Activated naive CD4-positive, alpha-beta T cell treated with anti-CD3 and anti-CD28 coated beads, Interleukin-2, amount 50 U/mL, for 24 hours (primary cell): ENCODE data around the gene CPT2.
A peak's percentile ranks its signal among the peaks of the same experiment; 100 is the strongest.

Experiments used
- H3K27ac Mint-ChIP-seq: one replicate; pipeline ENCODE4 v1.8.0; 2021; ENCODE audit warnings: mild to moderate bottlenecking, mixed read lengths
- H3K27me3 Mint-ChIP-seq: one replicate; pipeline ENCODE4 v1.8.0; 2021; ENCODE audit warnings: mixed read lengths
- H3K36me3 Mint-ChIP-seq: one replicate; pipeline ENCODE4 v1.8.0; 2021; ENCODE audit warnings: mixed read lengths
- H3K4me1 Mint-ChIP-seq: one replicate; pipeline ENCODE4 v1.8.0; 2021; ENCODE audit warnings: mixed read lengths
- H3K4me3 Mint-ChIP-seq: one replicate; pipeline ENCODE4 v1.8.0; 2021; ENCODE audit warnings: mild to moderate bottlenecking, mixed read lengths
- H3K9me3 Mint-ChIP-seq: one replicate; pipeline ENCODE4 v1.8.0; 2021; ENCODE audit warnings: mixed read lengths

CPT2 gene

DNA sequence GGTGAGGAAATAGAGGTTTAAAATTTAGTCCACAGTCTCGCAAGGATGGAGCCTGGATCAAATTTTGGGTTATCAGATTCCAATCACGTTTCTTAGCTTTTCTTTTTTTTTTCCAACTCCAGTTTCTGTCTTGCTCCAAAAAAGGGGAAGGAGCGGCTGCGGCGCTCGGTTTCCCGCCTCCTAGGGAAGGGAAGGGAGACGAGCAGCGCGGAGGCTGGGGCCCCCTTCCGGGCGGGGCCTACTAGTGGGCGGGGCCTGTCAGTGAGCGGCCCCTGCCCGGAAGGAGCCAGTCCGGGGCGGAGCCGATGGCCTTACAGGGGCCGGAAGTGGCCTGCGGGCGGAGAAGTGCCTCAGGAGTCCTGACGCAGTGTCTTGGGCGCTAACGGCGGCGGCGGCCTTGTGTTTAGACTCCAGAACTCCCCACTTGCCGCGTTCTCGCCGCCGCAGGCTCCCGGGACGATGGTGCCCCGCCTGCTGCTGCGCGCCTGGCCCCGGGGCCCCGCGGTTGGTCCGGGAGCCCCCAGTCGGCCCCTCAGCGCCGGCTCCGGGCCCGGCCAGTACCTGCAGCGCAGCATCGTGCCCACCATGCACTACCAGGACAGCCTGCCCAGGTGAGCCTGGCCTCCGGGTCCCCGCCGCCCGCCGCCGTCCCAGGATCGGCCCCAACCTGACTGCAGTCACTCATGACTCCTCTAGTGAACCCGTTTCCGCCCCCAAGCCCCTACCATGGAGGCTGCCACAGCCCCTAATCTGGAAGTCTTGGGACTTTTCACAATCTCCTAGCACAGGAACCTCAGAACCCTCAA lies at the start of gene CPT2:
CPT2 (plus strand) TSS at position 340 of the 806 bp plus-strand sequence; CDS start at position 460, 120 bp downstream.
- Mint-ChIP-seq H3K27me3 (no peaks in the 10 kb centered on the region), H3K27ac (peak within 1 kb of the TSS; percentile 96), H3K4me1 (peaks cover 36% of the 10 kb centered on the region), H3K36me3 (peaks cover 2% of the 10 kb centered on the region), H3K4me3 (peak within 1 kb of the TSS; percentile 98), H3K9me3 (no peaks in the 10 kb centered on the region)

DNA sequence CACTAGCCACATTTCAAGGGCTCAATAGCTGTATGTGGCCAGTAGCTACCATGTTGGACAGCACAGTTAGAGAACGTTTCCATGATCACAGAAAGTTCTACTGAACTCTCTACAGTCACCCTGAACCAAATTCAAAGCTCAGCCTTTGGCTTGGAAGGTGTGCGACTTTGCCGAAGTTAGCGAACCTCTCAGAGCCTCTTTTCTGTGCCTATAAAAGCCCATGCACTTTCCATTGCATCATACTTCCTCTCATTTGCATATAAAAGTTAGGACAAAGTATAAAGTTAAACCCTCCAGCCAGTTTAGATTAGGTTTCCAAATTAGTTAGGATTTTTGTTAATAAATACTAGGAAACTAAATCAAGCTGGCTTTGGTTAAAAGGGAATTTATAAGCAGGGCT lies 49.5 kb upstream of the CPT2 start:
- H3K9me3 Mint-ChIP-seq: no peaks in the 10 kb centered on the region
- no peaks in the 10 kb centered on the region for H3K36me3 Mint-ChIP-seq
- no peak overlapping the region for H3K27ac Mint-ChIP-seq
- H3K4me1 Mint-ChIP-seq: no peaks in the 10 kb centered on the region
- H3K4me3 Mint-ChIP-seq: no peak overlapping the region
- H3K27me3 Mint-ChIP-seq: no peaks in the 10 kb centered on the region

DNA sequence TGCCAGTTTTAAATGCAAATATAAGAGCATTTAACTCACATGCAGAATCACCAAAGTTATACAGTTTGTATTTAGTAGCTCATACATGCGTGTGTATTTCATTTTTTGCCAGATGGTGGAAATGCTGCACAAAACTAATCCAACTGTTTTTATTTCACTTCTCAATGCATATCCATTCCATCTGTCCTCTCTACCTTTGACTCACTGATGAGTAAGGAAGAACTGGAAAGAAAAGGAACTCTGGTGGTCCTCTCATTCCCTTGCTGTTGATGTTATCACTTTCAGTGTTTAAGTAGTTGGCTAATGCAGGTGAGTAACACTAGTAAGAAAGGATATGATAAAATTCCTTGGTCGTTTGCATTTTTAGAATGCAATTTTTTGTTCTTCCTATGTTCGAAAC lies 48.5 kb upstream of the CPT2 start:
- Mint-ChIP-seq H3K36me3 (no peaks in the 10 kb centered on the region), H3K27me3 (no peaks in the 10 kb centered on the region), H3K9me3 (no peaks in the 10 kb centered on the region), H3K4me3 (no peak overlapping the region), H3K4me1 (no peaks in the 10 kb centered on the region), H3K27ac (no peak overlapping the region)

DNA sequence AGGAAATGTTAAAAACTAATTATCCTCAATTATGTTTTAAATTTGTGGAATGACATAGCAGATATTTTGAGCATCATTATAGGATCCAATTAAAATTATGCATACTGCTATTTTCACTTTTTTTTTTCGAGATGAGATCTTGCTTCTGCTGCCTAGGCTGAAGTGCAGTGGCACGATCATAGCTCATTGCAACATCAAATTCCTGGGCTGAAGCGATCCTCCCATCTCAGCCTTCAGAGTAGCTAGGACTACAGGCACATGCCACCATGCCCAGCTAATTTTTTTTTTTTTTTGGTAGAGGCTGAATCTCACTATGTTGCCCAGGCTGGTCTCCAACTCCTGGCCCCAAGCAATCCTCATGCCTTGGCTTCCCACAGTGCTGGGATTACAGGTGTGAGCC lies 42.9 kb upstream of the CPT2 start:
- Mint-ChIP-seq H3K36me3 (no peaks in the 10 kb centered on the region), H3K27ac (no peak overlapping the region), H3K4me3 (no peak overlapping the region), H3K4me1 (no peaks in the 10 kb centered on the region), H3K9me3 (no peaks in the 10 kb centered on the region), H3K27me3 (no peaks in the 10 kb centered on the region)

DNA sequence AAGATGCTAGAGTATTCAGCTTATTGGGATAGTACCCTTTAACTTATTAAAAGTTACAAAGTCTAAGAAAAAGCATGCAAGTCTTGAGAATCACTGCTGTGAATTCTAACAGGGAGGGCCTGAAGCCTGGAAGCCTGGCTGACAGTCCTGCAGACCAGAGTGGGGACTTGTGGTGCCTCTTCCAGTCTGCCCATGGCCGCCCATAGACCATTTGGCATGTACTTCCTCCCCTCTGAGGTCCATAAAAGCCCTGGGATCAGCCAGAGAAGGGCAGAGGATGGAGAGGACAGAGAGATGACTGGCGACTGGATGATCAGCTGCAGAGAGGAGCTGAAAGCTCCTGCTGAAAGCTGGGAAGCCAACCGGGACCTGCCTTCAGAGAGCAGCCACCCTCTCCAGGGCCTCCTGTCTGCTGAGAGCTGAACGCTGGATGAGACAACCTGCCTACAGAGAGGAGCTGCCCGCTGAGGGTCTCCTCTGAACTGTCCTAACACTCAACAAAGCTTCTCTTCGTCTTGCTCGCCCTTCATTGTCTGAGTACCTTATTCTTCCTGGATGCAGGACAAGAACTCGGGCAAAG lies 41.7 kb upstream of the CPT2 start:
- Mint-ChIP-seq H3K9me3 (no peaks in the 10 kb centered on the region), H3K27ac (no peak overlapping the region), H3K4me1 (no peaks in the 10 kb centered on the region), H3K36me3 (no peaks in the 10 kb centered on the region), H3K4me3 (no peak overlapping the region), H3K27me3 (no peaks in the 10 kb centered on the region)

DNA sequence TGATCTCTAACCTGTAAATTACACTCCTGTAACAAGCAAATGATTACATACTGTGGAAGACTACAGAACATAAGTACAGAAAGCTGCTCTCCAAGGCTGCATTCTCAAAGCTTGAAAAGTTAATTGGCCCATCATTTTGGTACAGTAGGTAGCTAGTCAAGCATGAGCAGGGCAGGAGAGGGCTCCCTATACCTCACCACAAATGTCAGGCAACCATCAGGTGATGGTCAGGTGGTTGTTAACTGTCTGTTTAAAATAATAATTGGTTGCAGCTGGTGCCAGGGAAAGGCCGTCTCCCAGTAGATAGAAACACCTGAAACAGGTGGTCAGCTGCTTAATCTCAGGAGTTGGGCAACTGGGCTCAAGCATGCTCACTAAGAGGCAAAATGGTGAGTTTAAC lies 41.1 kb upstream of the CPT2 start:
- Mint-ChIP-seq H3K27ac (no peak overlapping the region), H3K9me3 (no peaks in the 10 kb centered on the region), H3K27me3 (no peaks in the 10 kb centered on the region), H3K36me3 (no peaks in the 10 kb centered on the region), H3K4me3 (no peak overlapping the region), H3K4me1 (no peaks in the 10 kb centered on the region)

DNA sequence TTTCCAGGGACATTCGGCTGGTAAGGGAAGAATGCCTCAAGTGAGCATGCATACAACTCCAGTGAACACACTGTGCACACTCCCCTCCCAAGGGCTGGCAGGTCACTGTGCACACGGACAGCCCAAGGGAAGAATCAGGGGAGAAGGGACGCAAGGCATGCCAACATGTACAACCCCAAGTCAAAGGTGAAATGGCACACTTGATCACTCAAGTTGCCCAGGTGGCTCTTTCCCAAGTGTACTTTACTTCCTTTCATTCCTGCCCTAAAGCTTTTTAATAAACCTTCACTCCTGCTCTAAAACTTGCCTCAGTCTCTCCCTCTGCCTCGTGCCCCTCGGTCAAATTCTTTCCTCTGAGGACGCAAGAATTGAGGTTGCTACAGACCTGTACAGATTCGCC lies 40.7 kb upstream of the CPT2 start:
- no peaks in the 10 kb centered on the region for H3K27me3 Mint-ChIP-seq
- H3K36me3 Mint-ChIP-seq: no peaks in the 10 kb centered on the region
- H3K4me1 Mint-ChIP-seq: no peaks in the 10 kb centered on the region
- no peak overlapping the region for H3K4me3 Mint-ChIP-seq
- H3K27ac Mint-ChIP-seq: no peak overlapping the region
- H3K9me3 Mint-ChIP-seq: no peaks in the 10 kb centered on the region

DNA sequence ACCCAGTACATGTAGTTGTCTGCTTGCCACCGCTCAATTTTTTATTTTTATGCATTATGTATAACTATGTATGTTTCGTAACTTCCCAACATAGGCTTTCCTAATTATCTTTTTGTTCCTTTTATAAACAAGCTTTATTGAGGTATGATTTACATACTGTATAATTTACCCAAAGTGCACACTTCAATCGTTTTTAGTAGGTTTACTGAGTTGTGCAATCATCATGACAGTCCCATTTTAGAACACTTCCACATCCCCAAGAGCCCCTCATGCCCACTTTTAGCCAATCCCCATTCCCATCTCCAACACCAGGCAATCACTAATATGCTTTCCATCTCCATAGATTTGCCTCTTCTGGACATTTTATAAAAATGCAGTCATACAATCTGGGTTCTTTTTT lies 39.8 kb upstream of the CPT2 start:
- Mint-ChIP-seq H3K27me3 (no peaks in the 10 kb centered on the region), H3K4me3 (no peak overlapping the region), H3K4me1 (no peaks in the 10 kb centered on the region), H3K36me3 (no peaks in the 10 kb centered on the region), H3K9me3 (no peaks in the 10 kb centered on the region), H3K27ac (no peak overlapping the region)

DNA sequence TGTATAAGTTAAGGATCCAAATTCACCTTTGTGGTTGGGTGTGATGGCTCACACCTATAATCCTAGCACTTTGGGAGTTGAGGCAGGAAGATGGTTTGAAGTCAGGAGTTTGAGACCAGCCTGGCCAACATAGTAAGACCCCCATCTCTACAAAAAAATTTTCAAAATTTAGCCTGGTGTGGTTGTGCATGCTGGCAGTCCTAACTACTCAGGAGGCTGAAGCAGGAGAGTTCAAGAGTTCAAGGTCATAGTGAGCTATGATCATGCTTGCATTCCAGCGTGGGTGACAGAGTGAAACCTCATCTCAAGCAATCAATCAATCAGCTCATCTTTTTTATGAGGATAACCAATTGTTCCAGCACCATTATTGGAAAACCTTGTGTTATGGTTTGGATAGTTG lies 37.7 kb upstream of the CPT2 start:
- Mint-ChIP-seq H3K9me3 (no peaks in the 10 kb centered on the region), H3K27me3 (peaks cover 3% of the 10 kb centered on the region), H3K27ac (no peak overlapping the region), H3K36me3 (no peaks in the 10 kb centered on the region), H3K4me1 (no peaks in the 10 kb centered on the region), H3K4me3 (no peak overlapping the region)

DNA sequence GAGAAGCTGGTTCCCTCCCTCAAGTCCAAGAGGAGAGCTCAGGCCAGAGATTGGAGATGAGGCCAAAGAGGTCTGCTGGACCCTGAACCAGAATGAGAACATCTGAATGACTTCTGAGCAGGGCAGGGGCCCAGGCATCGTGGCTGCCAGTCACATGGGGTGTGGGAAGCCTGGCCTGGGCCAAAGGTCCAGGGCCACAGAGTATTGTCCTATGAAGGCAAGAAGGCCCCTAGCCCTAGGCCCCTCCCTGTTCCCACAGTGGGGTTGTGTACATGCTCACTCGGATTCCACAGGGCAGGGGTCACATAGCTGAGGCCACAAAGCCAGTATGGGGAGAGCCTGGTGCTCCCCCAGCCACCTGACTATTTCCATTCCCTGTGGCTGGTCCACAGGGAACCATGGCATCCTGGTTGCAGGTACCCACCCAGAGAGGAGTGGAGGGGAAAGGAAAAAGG lies 35.7 kb upstream of the CPT2 start:
- Mint-ChIP-seq H3K36me3 (no peaks in the 10 kb centered on the region), H3K27ac (no peak overlapping the region), H3K4me3 (no peak overlapping the region), H3K4me1 (no peaks in the 10 kb centered on the region), H3K27me3 (peaks cover 4% of the 10 kb centered on the region), H3K9me3 (no peaks in the 10 kb centered on the region)

DNA sequence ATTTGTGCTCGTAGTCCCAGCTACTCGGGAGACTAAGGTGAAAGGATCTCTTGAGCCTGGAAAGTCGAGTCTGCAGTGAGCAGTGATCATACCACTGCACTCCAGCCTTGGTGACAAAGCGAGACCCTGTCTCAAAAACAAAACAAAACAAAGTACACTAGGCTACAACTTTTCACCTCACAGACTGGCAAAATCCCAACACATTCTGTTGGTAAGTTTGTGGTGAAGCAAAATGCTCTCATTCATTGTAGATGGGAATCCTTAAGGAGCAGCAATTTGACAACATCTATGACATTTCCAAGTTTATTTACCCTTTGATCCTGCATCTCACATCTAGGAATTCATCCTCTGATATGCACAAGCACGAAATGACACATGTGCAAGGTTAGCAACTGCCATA lies 34.0 kb upstream of the CPT2 start:
- H3K36me3 Mint-ChIP-seq: no peaks in the 10 kb centered on the region
- H3K27ac Mint-ChIP-seq: no peak overlapping the region
- H3K27me3 Mint-ChIP-seq: peaks cover 4% of the 10 kb centered on the region
- H3K4me3 Mint-ChIP-seq: no peak overlapping the region
- H3K4me1 Mint-ChIP-seq: no peaks in the 10 kb centered on the region
- H3K9me3 Mint-ChIP-seq: no peaks in the 10 kb centered on the region

DNA sequence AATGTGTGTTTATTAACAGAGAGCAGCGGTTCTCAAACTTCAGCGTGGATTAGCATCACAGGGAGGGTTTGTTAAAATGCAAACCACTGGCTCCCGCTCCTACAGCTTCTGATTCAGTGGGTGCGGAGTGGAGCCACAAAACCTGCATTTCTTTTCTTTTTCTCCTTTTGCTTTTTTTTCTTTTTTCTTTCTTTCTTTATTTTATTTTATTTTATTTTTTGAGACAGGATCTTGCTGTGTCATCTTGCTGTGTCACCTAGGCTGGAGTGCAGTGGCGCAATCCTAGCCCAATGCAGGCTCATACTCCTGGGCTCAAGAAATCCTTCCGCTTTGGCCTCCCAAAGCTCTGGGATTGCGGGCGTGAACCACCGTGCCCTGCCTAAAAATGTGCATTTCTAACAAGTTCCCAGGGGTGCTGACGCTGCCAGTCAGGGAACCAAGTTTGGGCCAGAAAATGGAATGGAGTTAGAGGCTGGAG lies 33.3 kb upstream of the CPT2 start:
- Mint-ChIP-seq H3K27me3 (peaks cover 4% of the 10 kb centered on the region), H3K4me3 (no peak overlapping the region), H3K9me3 (no peaks in the 10 kb centered on the region), H3K36me3 (no peaks in the 10 kb centered on the region), H3K27ac (no peak overlapping the region), H3K4me1 (no peaks in the 10 kb centered on the region)

DNA sequence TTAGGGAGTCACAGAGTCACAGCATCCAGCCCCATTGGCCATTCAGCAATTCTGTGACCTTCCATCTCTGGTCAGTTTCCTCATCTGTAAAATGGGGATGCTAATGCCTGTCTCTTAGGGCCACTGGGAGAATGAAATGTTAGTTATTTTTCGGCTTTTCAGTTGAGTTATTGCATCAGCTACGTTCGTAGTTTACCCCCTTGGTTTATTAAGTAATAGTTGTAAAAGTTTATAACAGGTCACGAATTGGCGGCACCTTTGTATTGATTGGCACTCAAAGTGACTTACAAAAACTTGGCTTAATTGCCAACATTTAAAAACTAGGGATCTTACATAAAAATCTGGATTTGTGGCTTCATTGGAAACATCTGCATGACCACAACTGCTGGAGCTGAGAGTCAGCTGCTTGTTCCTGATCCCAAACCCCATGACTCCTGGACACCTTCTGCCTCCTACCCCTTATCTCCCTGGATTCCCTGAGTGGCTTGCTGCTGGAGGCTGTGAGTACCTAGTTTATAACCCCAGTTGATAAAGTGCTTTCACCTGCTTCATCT lies 31.1 kb upstream of the CPT2 start:
- Mint-ChIP-seq H3K4me1 (no peaks in the 10 kb centered on the region), H3K9me3 (no peaks in the 10 kb centered on the region), H3K27me3 (peaks cover 4% of the 10 kb centered on the region), H3K4me3 (no peak overlapping the region), H3K27ac (no peak overlapping the region), H3K36me3 (no peaks in the 10 kb centered on the region)

DNA sequence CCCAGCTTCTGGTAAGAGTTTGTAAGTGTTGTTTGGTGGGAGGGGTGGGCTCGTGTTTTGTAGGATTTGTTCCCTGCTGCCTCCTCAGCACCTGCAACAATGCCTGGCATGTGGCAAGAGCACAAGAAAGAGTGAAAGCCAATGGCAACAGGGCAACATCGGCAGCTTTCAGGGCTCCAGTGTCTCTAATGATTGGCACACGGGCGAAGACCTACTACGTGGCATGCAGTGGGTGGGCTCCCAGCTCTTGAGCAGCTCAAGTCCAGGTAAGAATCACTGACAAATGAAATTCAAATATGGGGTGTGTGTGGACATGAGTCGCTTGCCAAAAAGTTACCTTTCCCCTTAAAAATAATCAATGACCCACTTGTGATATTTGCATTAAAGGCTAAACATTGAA lies 30.3 kb upstream of the CPT2 start:
- no peaks in the 10 kb centered on the region for H3K9me3 Mint-ChIP-seq
- no peak overlapping the region for H3K27ac Mint-ChIP-seq
- H3K27me3 Mint-ChIP-seq: peaks cover 4% of the 10 kb centered on the region
- no peak overlapping the region for H3K4me3 Mint-ChIP-seq
- H3K36me3 Mint-ChIP-seq: no peaks in the 10 kb centered on the region
- no peaks in the 10 kb centered on the region for H3K4me1 Mint-ChIP-seq

DNA sequence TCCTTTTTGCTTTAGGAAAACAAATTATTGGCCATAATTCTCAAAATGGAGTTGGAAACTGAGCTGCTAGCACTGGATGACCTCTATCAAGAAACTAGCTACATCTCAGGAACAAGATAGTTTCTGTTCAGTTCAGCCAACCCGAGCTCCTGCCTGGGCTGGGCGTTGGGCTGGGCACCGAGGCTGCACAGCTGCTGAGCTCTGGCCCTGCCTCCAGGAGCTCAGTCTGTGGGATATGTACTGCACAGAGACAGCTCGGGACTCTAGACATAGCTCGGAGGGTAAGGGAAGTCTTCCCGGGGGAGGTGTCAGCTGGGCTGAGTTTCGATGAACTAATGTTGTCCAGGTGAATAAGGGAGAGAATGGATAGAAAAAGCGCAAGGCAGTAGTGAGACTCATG lies 29.7 kb upstream of the CPT2 start:
- no peak overlapping the region for H3K27ac Mint-ChIP-seq
- H3K4me1 Mint-ChIP-seq: no peaks in the 10 kb centered on the region
- no peaks in the 10 kb centered on the region for H3K9me3 Mint-ChIP-seq
- peaks cover 4% of the 10 kb centered on the region for H3K27me3 Mint-ChIP-seq
- no peak overlapping the region for H3K4me3 Mint-ChIP-seq
- H3K36me3 Mint-ChIP-seq: no peaks in the 10 kb centered on the region

DNA sequence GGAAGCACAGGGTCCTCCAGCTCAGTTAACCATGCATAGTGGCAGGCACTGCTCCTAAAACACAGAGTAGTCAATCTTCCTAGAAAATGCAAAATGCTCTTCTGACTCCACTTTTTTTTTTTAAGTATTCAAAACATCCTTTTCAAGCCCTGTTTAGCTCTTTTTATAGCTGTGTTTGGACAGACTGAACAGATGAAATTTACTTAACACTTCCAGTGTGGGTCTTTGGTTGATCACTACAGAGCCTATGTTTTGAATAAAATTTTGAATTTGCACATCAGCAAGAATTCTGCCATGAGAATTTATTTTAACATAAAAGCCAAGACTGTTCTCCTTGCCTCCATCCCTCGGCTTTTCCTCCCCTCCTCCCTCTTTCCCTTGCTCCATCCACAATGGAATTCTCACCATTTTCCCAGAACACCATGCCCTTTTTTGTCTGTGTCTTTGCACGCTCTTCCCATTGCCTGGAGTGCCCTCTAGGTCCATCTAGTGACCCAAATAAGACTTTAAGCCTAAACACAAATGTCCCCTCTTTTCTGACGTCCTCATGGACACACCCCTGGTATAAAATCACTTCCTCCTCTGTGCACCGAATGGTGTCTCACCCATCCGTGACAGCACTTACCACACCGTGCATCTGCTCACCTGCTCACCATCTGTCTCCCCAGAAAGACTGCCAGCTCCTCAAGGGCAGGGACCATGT lies 24.0 kb upstream of the CPT2 start:
- Mint-ChIP-seq H3K36me3 (no peaks in the 10 kb centered on the region), H3K4me3 (no peak overlapping the region), H3K9me3 (no peaks in the 10 kb centered on the region), H3K4me1 (peaks cover 10% of the 10 kb centered on the region), H3K27me3 (peaks cover 6% of the 10 kb centered on the region), H3K27ac (no peak overlapping the region)
